ENCODE results near the gene MYL11. TPM values are rescaled to one million over a fixed set of nuclear protein-coding genes. Genes with fewer than 3 reads are reported as not detected.
A peak's percentile ranks its signal among the peaks of the same experiment; 100 is the strongest.

The MYL11 gene
- total RNA-seq, 1 donor, result not detected

- Histone ChIP-seq H3K4me1 (ENCODE audit: insufficient read depth, low read length) (peaks cover 23% of the 10 kb centered on the region), H3K4me3 (ENCODE audit: insufficient read depth, low read length) (no peak overlapping the region), H3K27ac (ENCODE audit: low read depth, low read length) (no peak overlapping the region), H3K9me3 (ENCODE audit: low read depth, low read length) (no peaks in the 10 kb centered on the region), H2AFZ (ENCODE audit: low read length) (no peak overlapping the region), H3K4me2 (ENCODE audit: insufficient read depth, low read length) (peak overlapping the region; percentile 98), H3K79me2 (ENCODE audit: insufficient read depth, low read length) (peaks cover 84% of the 10 kb centered on the region), H3K27me3 (ENCODE audit: insufficient read depth, low read length) (no peaks in the 10 kb centered on the region), H4K20me1 (ENCODE audit: insufficient read depth, low read length) (peaks cover 43% of the 10 kb centered on the region), H3K36me3 (ENCODE audit: insufficient read depth, low read length) (peaks cover 29% of the 10 kb centered on the region)
- DNase-seq (ENCODE audit: insufficient read length, low spot score, missing footprints), result no peak
- TF ChIP-seq, protein P1, sequence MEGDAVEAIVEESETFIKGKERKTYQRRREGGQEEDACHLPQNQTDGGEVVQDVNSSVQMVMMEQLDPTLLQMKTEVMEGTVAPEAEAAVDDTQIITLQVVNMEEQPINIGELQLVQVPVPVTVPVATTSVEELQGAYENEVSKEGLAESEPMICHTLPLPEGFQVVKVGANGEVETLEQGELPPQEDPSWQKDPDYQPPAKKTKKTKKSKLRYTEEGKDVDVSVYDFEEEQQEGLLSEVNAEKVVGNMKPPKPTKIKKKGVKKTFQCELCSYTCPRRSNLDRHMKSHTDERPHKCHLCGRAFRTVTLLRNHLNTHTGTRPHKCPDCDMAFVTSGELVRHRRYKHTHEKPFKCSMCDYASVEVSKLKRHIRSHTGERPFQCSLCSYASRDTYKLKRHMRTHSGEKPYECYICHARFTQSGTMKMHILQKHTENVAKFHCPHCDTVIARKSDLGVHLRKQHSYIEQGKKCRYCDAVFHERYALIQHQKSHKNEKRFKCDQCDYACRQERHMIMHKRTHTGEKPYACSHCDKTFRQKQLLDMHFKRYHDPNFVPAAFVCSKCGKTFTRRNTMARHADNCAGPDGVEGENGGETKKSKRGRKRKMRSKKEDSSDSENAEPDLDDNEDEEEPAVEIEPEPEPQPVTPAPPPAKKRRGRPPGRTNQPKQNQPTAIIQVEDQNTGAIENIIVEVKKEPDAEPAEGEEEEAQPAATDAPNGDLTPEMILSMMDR (IDR thresholded peaks at IDR 0.05; ENCODE audit: extremely low read depth, low read depth, low read length), result no peak
Measured at GRCh38 chr16:30366511-30366910, 8.1 kb upstream of the MYL11 start.

DNA sequence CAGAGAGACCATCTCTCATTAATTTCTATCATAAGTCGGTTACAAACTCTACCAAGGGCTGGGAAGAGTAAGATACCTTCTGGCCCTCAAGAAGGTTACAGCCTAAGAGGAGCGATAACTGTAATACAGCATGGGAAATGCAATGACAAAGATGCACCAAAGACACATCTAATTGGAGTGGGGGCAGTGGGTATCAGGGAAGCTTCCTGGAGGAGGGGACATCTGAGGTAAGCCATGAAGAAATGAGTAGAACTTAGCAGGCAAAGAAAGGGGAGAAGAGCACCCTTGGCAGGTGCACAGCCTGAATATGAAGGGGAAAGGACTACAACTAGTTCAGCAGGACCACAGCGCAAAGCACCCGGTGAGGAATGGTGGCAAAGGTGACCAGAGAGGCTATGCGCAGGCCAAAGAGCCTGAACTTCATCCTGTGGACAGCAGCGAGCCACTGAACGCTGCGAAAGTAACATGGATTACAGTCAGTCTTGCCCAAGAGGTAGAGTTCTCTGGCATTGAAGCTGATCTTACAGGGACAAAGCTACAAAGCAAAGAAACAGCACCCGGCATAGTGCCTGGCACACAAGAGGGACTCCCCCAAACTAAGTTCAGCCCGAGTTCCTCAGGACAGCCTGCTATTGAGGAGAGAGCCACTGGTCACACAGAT, 7.1 kb upstream of the MYL11 start:
- no peak overlapping the region for H2AFZ ChIP-seq (ENCODE audit: low read length)
- peaks cover 25% of the 10 kb centered on the region for H3K36me3 ChIP-seq (ENCODE audit: insufficient read depth, low read length)
- TF ChIP-seq, protein P1 (IDR thresholded peaks at IDR 0.05; ENCODE audit: extremely low read depth, low read depth, low read length), result no peak
- peak overlapping the region; percentile 77 for H3K27ac ChIP-seq (ENCODE audit: low read depth, low read length)
- H4K20me1 ChIP-seq (ENCODE audit: insufficient read depth, low read length), result peaks cover 43% of the 10 kb centered on the region
- H3K79me2 ChIP-seq (ENCODE audit: insufficient read depth, low read length), result peaks cover 76% of the 10 kb centered on the region
- no peaks in the 10 kb centered on the region for H3K9me3 ChIP-seq (ENCODE audit: low read depth, low read length)
- H3K4me1 ChIP-seq (ENCODE audit: insufficient read depth, low read length), result peaks cover 24% of the 10 kb centered on the region
- peak; percentile 47 for DNase-seq (ENCODE audit: insufficient read length, low spot score, missing footprints)
- H3K4me3 ChIP-seq (ENCODE audit: insufficient read depth, low read length), result peak overlapping the region; percentile 82
- no peaks in the 10 kb centered on the region for H3K27me3 ChIP-seq (ENCODE audit: insufficient read depth, low read length)
- peak overlapping the region; percentile 98 for H3K4me2 ChIP-seq (ENCODE audit: insufficient read depth, low read length)

DNA sequence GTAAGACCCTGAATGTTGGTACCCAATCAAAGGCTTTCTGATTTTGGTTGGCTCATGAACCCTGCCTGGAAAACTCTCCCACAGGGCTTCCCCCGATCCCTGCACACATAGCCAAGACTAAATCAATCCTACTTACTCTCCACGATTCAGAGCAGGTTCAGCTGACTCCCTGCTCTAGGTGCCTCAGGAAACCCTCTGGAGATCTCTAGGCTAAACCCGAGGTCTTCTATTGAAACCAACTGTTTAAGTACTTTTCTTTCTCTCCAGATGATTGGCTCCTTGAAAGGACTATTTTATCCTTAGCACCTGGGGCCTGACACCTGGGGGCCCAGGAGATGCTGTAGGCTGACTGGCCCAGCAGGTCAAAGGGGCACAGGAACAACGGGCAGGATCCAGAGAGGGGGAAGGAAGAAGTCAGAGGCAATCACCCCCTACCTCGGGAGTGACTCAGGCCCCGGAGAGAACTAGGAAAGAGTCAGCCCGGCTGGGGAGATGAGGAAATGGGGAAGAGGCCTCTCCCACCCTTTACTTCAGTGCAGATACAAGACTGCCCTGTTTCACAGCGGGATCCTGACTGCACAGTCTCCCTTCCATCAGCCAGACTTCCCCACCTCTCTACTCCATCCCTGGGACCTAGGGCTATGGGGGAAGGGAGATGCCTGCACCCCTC, 6.3 kb upstream of the MYL11 start:
- peaks cover 22% of the 10 kb centered on the region for H3K36me3 ChIP-seq (ENCODE audit: insufficient read depth, low read length)
- H4K20me1 ChIP-seq (ENCODE audit: insufficient read depth, low read length), result peaks cover 43% of the 10 kb centered on the region
- DNase-seq (ENCODE audit: insufficient read length, low spot score, missing footprints), result peak; percentile 95
- H3K4me3 ChIP-seq (ENCODE audit: insufficient read depth, low read length), result peak overlapping the region; percentile 82
- TF ChIP-seq, protein P1 (IDR thresholded peaks at IDR 0.05; ENCODE audit: extremely low read depth, low read depth, low read length), result no peak
- H3K4me2 ChIP-seq (ENCODE audit: insufficient read depth, low read length), result peak overlapping the region; percentile 98
- H3K79me2 ChIP-seq (ENCODE audit: insufficient read depth, low read length), result peaks cover 69% of the 10 kb centered on the region
- H3K27me3 ChIP-seq (ENCODE audit: insufficient read depth, low read length), result no peaks in the 10 kb centered on the region
- H3K4me1 ChIP-seq (ENCODE audit: insufficient read depth, low read length), result peaks cover 24% of the 10 kb centered on the region
- H3K27ac ChIP-seq (ENCODE audit: low read depth, low read length), result peak overlapping the region; percentile 77
- H2AFZ ChIP-seq (ENCODE audit: low read length), result no peak overlapping the region
- no peaks in the 10 kb centered on the region for H3K9me3 ChIP-seq (ENCODE audit: low read depth, low read length)

DNA sequence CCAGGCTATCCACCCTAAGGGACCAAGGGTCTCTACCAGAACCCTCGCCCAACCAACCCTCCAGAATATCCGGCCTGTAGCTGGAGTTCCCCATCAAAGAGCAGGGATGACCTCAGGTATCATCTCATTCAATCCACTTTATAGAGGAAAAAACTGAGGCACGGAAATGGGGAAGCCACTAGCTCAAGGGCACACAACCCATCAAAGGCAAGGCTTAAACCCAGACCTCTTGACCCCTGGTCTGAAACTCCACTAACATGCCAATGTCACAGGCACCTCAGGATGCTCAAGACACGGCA, 5.9 kb upstream of the MYL11 start:
- Histone ChIP-seq H3K27ac (ENCODE audit: low read depth, low read length) (peak overlapping the region; percentile 77), H3K36me3 (ENCODE audit: insufficient read depth, low read length) (peaks cover 17% of the 10 kb centered on the region), H3K79me2 (ENCODE audit: insufficient read depth, low read length) (peaks cover 64% of the 10 kb centered on the region), H2AFZ (ENCODE audit: low read length) (no peak overlapping the region), H4K20me1 (ENCODE audit: insufficient read depth, low read length) (peaks cover 43% of the 10 kb centered on the region), H3K4me1 (ENCODE audit: insufficient read depth, low read length) (peaks cover 24% of the 10 kb centered on the region), H3K27me3 (ENCODE audit: insufficient read depth, low read length) (no peaks in the 10 kb centered on the region), H3K4me2 (ENCODE audit: insufficient read depth, low read length) (peak overlapping the region; percentile 98), H3K4me3 (ENCODE audit: insufficient read depth, low read length) (peak overlapping the region; percentile 82), H3K9me3 (ENCODE audit: low read depth, low read length) (no peaks in the 10 kb centered on the region)
- TF ChIP-seq, protein P1 (IDR thresholded peaks at IDR 0.05; ENCODE audit: extremely low read depth, low read depth, low read length), result no peak
- no peak for DNase-seq (ENCODE audit: insufficient read length, low spot score, missing footprints)
